DMS153 (cell line): ENCODE results near the gene ADRA2C.

ENCODE experiments used
- DNase-seq: peaks from one replicate; lab custom pipeline; 2025; lab: John Stamatoyannopoulos, UW

The ADRA2C gene

DNA sequence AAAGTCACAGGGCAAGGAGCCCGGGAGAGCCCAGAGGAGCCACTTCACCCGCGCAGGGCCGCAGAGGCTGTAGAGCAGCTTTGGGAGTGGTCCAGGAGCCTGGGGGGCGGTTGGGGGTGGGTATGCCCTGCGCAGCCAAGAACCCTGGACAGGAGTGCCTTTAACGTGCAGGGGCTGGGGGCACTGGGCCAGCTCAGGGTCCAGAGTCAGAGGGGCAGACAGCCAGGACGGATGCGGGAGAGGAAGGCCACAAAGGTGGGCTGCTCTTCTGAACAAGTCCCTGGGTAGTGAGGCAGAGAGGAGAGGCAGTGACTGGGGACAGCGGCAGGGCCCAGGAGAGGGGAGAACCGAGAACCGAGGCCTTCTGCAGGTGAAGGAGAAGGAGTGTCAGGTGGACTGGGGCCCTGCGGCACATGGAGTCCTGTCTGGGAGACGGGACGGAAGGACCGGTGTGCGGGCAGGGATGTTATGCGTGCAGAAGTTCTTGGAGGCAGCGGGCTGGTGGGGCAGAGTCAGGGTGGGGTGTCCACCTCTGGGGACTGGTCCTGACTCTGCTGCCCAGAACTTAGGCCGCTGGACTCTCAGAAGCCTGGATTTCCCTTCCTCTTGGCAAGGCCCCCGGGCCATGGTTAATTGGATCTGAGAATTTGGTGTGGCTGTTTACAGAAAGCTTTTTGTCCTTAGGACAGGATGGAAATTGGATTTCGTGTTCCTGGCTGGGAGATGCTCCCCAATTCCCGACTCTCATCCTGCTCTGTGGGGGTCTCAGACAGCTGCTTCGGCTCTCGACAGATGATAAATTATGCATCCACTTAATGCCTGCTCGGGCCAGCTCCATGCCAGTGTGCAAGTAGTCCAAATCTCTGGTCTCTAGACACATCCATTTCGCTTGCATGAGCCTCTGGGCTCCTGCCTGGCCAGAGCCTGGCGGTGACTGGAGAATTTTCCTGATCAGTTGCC, 31.9 kb downstream of the ADRA2C start:
- no peak for DNase-seq

DNA sequence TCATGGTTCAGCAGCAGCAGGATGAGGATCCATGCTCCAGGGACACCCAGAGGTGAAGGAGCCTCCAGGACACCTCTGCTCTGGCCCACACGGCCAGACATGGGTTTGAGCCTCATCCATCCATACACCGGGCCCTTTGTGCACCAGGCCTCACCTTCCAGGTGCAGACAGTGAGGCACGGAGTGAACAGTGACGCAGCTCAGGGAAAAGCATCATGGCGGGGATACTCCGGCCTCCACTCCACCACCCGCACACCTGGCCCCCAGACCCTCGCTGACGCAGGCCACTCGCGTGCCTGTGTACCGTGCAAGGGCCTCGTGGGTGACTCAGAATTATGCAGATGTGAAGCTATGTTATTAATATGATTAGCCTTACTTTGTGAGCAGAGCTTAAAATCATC, 33.3 kb downstream of the ADRA2C start:
- no peak for DNase-seq

- DNase-seq, result no peak
Observed at GRCh38 chr4:3800351-3800750, 34.2 kb downstream of the ADRA2C start.

- no peak for DNase-seq
Observed at GRCh38 chr4:3801521-3801920, 35.3 kb downstream of the ADRA2C start.

DNA sequence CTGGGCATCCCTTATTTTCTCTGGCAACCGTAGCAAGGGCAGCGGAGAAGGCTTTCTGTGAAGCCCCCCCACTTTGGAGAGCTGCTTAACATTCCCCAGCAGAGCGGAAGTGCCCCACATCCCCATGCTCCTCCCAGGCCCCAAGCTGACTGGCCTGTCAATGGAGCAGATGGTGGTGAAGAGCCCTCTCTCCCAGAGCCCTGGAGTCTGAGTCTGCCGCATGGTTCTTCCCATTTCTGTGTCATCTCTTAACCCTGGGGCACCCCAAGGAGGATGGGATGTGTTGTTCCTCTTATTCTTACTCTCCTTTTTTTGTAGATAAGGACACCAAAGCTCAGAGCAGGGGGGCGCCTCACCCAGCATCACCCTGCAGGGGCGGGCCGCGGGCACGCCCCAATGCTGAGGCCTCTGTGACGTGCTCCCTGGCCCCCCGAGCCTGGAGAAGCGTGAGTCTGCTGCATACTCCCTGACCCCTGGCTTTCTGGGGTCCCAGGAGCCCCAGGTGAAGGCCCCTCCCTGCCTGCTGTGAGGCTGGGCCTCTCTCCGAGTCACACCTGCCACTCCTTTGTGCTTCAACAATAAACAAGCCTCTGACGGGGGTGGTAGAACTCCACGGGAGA, 35.9 kb downstream of the ADRA2C start:
- DNase-seq, result no peak

DNA sequence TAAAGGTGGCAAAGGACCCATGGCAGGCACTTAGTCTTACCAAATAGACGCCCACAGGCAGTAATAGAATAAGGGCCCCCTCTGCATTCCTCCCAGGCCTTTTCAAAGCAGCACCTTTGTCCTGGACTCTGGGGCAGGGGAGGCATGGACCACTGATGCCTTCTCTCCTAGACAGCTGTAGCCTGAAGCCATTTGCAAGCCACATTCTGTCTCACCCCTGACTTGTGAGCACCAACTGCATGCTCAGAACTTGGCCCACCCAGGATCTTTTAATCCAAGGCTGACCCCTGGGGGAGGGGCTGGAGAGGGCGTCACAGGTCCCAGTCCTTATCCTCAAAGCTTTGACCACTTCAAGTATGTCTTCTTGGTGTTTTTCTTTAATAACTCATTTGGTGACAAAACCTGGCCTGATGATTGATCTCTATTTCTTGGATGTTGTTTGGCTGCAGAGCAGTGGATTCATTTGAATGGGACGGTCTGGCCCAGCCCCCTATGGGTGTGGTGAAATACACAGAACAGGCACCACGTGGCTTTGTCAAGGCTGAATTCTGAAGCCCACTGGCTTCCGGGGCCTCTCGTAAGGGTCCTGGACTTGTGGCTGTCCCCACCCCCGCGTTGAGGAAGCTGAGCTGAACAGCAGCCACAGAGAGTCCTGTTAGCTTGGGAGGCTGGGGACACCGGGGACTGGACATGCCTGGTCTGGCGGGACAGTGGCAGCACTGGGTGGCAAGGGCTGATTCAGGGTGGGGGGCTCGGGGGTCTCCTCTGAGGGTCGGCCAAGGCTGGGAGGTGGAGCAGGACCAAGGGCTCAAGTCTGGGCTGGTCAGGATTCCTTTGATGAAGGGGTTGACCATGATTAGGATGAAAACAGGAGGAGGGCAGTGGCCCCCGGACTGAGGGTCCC, 36.6 kb downstream of the ADRA2C start:
- DNase-seq, result no peak

- DNase-seq, result no peak
Observed at GRCh38 chr4:3803475-3803847, 37.3 kb downstream of the ADRA2C start.

DNA sequence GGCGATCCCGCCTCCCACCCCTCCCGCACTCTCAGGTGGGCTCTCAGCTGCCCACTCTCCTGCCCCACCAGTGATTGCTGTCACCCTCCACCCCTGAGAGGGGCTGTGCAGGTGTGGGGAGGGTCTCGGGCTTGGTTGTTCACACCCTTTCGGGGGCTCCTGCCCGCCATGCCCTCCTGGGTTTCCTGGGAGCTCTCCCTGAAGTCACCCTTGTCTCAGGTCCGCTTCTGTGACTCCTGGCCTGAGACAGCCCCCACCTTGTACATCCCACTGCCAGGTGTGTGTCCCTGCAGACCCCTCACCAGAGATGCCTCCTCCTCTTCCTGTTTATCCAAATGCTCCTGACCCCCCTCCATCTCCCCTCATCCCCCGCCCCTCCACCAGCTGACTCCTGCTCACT, 37.8 kb downstream of the ADRA2C start:
- DNase-seq, result no peak

DNA sequence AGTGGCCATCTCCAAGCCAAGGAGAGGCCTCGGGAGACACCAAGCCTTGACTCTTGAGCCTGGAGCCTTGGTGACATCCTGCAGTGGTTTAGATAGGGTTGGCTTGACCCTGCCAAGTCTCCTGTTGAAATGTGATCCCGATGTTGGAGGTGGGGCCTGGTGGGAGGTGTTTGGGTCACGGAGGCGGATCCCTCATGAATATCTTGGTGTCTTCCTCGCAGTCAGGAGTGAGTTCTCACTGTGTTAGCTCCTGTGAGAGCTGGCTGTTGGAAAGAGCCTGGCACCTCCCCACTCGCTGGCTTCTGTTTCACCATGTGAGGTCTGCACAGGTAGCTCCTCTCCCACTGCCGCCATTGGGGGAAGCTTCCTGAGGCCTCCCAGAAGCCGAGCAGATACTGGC, 38.8 kb downstream of the ADRA2C start:
- no peak for DNase-seq

GRCh38 chr4:3805731-3806130, 39.5 kb downstream of the ADRA2C start:
- no peak for DNase-seq

GRCh38 chr4:3807311-3807710, 41.1 kb downstream of the ADRA2C start:
- DNase-seq, result no peak

GRCh38 chr4:3807822-3808496, 41.8 kb downstream of the ADRA2C start:
- DNase-seq, result no peak

GRCh38 chr4:3808597-3808996, 42.4 kb downstream of the ADRA2C start:
- no peak for DNase-seq

DNA sequence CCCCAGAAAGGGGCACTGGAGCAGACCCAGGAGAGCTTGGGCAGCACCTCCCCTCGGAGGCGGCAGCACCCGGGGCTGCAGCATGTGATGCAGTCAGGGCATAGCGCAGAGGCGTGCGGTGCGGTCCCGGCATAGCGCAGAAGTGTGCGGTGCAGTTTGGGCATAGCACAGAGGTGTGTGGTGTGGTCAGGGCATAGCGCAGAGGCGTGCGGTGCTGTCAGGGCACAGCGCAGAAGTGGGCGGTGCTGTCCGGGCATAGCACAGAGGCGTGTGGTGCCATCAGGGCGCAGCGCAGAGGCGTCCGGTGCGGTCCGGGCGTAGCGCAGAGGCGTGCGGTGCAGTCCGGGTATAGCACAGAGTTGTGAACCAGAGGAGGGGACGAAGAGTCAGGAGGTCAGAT, 42.8 kb downstream of the ADRA2C start:
- no peak for DNase-seq

DNA sequence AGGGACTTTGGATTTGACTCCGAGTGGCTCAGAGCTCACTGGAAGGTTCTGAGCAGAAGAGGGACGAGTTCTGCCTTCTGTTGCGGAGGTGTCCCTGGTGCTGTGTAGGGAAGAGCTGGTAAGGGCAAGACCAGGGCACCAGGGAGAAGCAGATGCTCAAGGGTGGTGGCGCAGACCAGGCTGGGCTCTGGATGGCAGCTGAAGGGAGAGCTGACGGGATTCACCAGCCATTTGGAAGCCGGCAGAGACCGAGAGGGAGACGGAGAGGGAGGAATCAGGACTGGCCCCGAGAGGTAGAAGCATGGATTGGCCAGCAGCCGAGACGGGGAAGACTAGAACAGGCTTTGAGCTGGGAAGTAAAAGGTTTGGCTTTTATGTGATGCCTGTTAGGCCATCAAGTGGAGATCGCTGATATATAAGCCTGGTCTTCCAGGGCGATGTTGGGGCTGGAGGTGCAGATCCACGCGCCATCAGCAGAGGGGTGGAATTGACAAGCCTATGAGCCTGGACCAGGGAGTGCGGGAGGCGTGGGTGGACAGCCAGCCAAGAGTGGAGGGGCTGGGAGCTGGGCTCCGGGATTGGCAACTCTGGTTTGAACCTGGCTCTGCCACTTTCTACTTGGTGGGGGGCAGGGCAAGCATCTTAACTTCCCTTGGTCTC, 43.4 kb downstream of the ADRA2C start:
- no peak for DNase-seq

DNA sequence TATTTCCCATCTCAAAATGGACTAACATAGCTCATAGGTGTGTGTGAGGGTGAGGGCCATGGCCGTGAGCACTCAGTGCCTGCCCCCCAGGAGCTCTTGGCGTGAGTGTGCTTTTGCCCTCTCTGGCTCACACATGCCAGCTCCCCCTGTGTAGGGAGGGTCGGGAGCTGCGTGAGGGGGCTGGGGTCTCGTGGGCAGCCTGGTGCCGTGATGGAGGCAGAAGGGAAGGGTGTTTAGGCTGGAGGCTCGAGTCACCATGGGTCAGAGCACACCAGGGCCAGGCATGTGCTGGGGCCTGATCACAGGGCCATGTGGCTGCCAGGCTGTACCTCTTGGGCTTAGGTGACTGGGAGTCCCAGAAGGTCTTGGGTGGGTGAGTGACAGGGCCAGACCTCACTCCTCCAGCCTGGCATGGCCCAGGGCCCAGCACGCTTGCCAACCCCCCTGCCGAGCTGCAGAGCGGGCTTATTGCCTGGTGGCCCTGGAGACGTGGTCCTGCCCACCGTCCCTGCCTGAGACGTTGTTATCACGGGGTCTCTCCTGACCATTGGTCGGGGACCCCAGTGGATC, 44.0 kb downstream of the ADRA2C start:
- DNase-seq, result no peak

DNA sequence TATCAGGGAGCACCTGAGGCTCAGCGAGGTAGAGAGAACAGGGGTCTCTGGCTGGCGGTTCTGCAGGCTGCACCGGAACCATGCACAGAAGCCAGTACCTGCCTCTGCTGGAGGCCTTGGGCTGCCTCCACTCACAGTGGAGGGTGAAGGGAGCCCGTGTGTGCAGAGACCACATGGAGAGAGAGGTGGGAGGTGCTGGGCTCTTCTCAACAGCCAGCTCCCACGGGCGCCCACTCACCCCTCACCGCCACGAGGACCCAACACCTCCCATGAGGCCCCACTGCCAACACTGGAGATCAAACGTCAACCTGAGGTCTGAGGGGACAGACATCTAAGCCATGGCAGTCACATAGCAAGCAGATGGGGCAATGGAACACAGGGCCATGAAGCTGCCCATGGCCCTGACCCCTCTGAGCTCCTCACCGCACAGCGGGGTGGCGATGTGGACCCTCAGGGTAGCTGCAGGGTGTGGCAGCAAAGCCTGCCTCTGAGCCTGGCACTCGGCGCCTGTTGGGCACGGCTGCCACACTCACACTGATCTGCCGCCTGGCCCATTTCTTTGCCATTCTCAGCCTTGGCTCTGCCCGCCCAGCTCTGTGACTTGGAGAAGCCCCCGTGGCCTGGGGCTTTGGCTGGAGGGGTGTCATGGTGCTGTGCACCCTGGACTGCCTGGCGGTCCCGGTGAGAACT, 44.8 kb downstream of the ADRA2C start:
- no peak for DNase-seq

GRCh38 chr4:3811621-3812020, 45.4 kb downstream of the ADRA2C start:
- DNase-seq, result no peak

- no peak for DNase-seq
Observed at GRCh38 chr4:3812211-3812934, 46.2 kb downstream of the ADRA2C start.
